Lung (tissue), 12 donors: Measurements from ENCODE around the gene SLC22A8. TPM values are rescaled to one million over a fixed set of nuclear protein-coding genes. Genes with fewer than 3 reads are reported as not detected.

Source experiments
- ATAC-seq: fragments of 200-7000 bp; cut with Tn5 transposase; one replicate; pipeline ENCODE4 v1.9.1; 2020; ENCODE audit warnings: moderate number of reproducible peaks; ENCODE audit not compliant: insufficient read depth, low FRiP score
- DNase-seq, 3 donors: peaks; one replicate each; pipeline ENCODE4 v3.0.0-alpha.2; 2013 to 2017
- H3K27ac ChIP-seq, 2 donors: one replicate each; pipeline ENCODE4 v1.5.1; 2013; ENCODE audit warnings: mild to moderate bottlenecking in 2 of 2, moderate library complexity in 2 of 2, control low read depth in 1 of 2, inconsistent platforms in 1 of 2, low read depth in 1 of 2, low read length in 1 of 2
- H3K27me3 ChIP-seq, 3 donors: one replicate each; pipeline ENCODE4 v1.5.1; 2013; ENCODE audit warnings: low read length in 2 of 3; ENCODE audit not compliant: control insufficient read depth in 3 of 3, insufficient read depth in 3 of 3
- H3K36me3 ChIP-seq, 4 donors: one replicate each; pipeline ENCODE4 v1.5.1; 2013; ENCODE audit warnings: low read length in 4 of 4, mild to moderate bottlenecking in 1 of 4, moderate library complexity in 1 of 4; ENCODE audit not compliant: control insufficient read depth in 4 of 4, insufficient read depth in 4 of 4
- H3K4me1 ChIP-seq, 5 donors: one replicate each; pipeline ENCODE4 v1.5.1; 2013; ENCODE audit warnings: low read length in 5 of 5, mild to moderate bottlenecking in 2 of 5, moderate library complexity in 1 of 5; ENCODE audit not compliant: control insufficient read depth in 5 of 5, insufficient read depth in 5 of 5
- H3K4me3 ChIP-seq: one replicate; pipeline ENCODE4 v1.5.1; 2013; ENCODE audit warnings: mild to moderate bottlenecking, control low read depth, moderate library complexity
- H3K9ac ChIP-seq, 2 donors: one replicate each; pipeline ENCODE4 v1.5.1; 2013; ENCODE audit warnings: low read length in 2 of 2, control low read depth in 1 of 2; ENCODE audit not compliant: insufficient read depth in 1 of 2
- H3K9me3 ChIP-seq, 4 donors: one replicate each; pipeline ENCODE4 v1.5.1; 2013; ENCODE audit warnings: low read length in 3 of 4, mild to moderate bottlenecking in 1 of 4, moderate library complexity in 1 of 4; ENCODE audit not compliant: control insufficient read depth in 4 of 4, insufficient read depth in 3 of 4
- CTCF ChIP-seq: IDR thresholded peaks from 2 replicates; pipeline ENCODE4 v1.5.1; 2012; ENCODE audit warnings: mild to moderate bottlenecking; ENCODE audit errors: control extremely low read depth, extremely low read depth
- WGBS, 2 donors: extraction: QIAGEN DNeasy Blood & Tissue Kit; methylation state at CpG; one replicate each; pipeline ENCODE4 v1.1.7; 2013; 5-methylcytosine and 5-hydroxymethylcytosine counted together
- polyA plus RNA-seq, 2 donors: library from polyadenylated mRNA; stranded (reverse); fragments of 200-250 nt; gene quantifications; one replicate each; pipeline ENCODE4 v1.2.1, GENCODE V29; 2013
- total RNA-seq, 2 donors: library from RNA; depleted of rRNA in 1 of 2; stranded (reverse); fragments of >200 nt in 1 of 2; gene quantifications; one replicate each; pipeline ENCODE4 v1.2.1, GENCODE V29; 2014 to 2021
- donor health status: control.
- donor health status: control.
- donor health status: Bipolar disorder and iron deficiency.
- donor health status: healthy.
- donor health status: DM: yes; HTN: yes; CAD: no.

Gene SLC22A8
- total and polyA plus RNA-seq, 4 donors, result not detected

DNA sequence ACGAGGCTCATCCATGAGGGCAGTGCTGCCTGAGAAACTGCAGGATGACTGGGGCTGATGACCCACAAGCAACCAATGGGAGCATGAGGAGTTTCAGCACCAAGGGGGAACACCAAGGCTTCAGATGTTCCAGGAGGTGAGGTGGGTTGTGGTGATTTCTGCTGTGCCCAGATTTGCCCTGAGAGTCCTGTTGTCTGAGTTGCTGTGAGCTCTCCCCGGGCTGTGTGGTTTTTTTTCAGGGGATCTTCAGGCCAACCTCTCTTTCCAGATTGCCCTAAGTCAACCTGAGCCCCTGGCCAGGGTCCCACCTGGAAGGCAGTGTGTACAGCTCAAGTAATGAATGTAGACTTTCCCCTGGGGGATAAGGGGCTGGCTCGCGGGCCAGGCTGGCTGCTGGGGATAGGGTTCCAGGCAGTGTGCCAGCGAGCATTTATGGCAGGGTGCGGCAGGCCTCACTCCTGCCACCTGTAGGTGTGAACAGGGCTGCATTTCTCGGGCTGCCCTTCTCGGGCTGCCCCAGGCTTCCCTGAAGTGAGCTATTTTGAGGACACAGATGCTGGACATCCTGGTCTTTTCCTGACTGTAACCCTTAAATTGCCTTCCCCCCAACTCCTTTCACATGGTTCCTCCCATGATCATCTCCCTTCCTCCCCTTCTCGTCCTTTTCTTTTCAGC, 40.7 kb downstream of the SLC22A8 start:
- Histone ChIP-seq H3K36me3 (no peaks in the 10 kb centered on the region), H3K9me3 (no peaks in the 10 kb centered on the region), H3K4me1 (peaks cover 0 to 7% (median 0%) of the 10 kb centered on the region in 5 donors), H3K27me3 (no peaks in the 10 kb centered on the region), H3K9ac (no peak overlapping the region), H3K4me3 (no peak overlapping the region), H3K27ac (no peak overlapping the region)
- no peak for TF ChIP-seq CTCF
- ATAC-seq (peak; percentile 36), DNase-seq (peak; percentile 31 to 67 (median 61))
- 20 to 25% methylated on average over 9 of the region's 9 CpGs for WGBS, 2 donors

DNA sequence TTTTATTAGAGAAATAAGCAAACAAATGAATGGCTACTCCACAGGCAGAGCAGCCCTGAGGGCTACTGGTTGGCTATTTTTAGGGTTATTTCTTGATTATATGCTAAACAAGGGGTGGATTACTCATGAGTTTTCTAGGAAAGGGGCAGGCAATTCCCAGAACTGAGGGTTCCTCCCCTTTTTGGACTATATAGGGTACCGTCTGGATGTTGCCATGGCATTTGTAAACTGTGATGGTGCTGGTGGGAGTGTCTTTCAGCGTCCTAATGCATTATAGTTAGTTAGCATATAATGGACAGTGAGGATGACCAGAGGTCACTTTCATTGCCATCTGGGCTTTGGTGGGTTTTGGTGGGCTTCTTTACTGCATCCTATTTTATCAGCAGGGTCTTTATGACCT, 50.1 kb downstream of the SLC22A8 start:
- DNase-seq (no peak), ATAC-seq (no peak)
- no peak overlapping the region for H3K27ac ChIP-seq
- no peaks in the 10 kb centered on the region for H3K9me3 ChIP-seq
- 66 to 69% methylated on average over 2 of the region's 2 CpGs for WGBS, 2 donors
- H3K27me3 ChIP-seq, result no peaks in the 10 kb centered on the region
- H3K9ac ChIP-seq, result no peak overlapping the region
- H3K36me3 ChIP-seq, result no peaks in the 10 kb centered on the region
- no peaks in the 10 kb centered on the region for H3K4me1 ChIP-seq
- no peak for TF ChIP-seq CTCF
- no peak overlapping the region for H3K4me3 ChIP-seq

GRCh38 chr11:62962391-62962790, 53.2 kb downstream of the SLC22A8 start:
- H3K4me3 ChIP-seq, result no peak overlapping the region
- no peak for ATAC-seq
- WGBS, 2 donors, result 90 to 94% methylated on average over 3 of the region's 3 CpGs

More at GRCh38 chr11:62962391-62962790, 53.2 kb downstream of the SLC22A8 start:
- no peaks in the 10 kb centered on the region for H3K9me3 ChIP-seq
- no peaks in the 10 kb centered on the region for H3K36me3 ChIP-seq
- TF ChIP-seq CTCF, result no peak
- H3K4me1 ChIP-seq, result peaks cover 0 to 11% (median 7%) of the 10 kb centered on the region in 5 donors
- no peaks in the 10 kb centered on the region for H3K27me3 ChIP-seq
- no peak overlapping the region for H3K9ac ChIP-seq
- DNase-seq, result peak in 1 of 3 donors; percentile 20
- H3K27ac ChIP-seq, result no peak overlapping the region
